Right lobe of liver (tissue), 4 donors: ENCODE data around the gene HOXD4.

ENCODE experiments used
- CTCF ChIP-seq, 4 donors: fragments of 200-600 bp in 3 of 4; fragments of 450-650 bp in 1 of 4; IDR thresholded peaks; one replicate each; pipeline versions ENCODE4 v1.5.1 to v1.8.0; 2016 to 2022; ENCODE audit warnings: antibody characterized with exemption in 4 of 4, mild to moderate bottlenecking in 2 of 4
- POLR2A ChIP-seq: fragments of 450-650 bp; IDR thresholded peaks from one replicate; pipeline ENCODE4 v1.6.1; 2017; ENCODE audit warnings: antibody characterized with exemption, mild to moderate bottlenecking
- donor health status: DM: no; HTN: no; CAD: no.
- donor health status: DM: no; HTN: no; CAD: no.
- donor health status: DM: no; HTN: yes; CAD: no.

- no peak for TF ChIP-seq CTCF (IDR thresholded peaks at IDR 0.05)
- no peak for TF ChIP-seq POLR2A
Measured at GRCh38 chr2:176152350-176153181, 1.2 kb downstream of the HOXD4 start.
